WTC11 (cell line): ENCODE results near the gene SCN8A. TPM values are rescaled to one million over a fixed set of nuclear protein-coding genes. Genes with fewer than 3 reads are reported as not detected.

Experiments used
- ATAC-seq: fragments of 200-7000 bp; cut with Tn5 transposase; 2 replicates; pipeline ENCODE4 v1.10.0; 2021; ENCODE audit warnings: mild to moderate bottlenecking, moderate library complexity
- CTCF ChIA-PET: fragments of 300-600 bp; sonication (Branson Sonifier 250); formaldehyde crosslinking; loops from one replicate; lab custom pipeline; 2021; ENCODE audit warnings: antibody characterized with exemption; lab: Charles Lee
- POLR2A ChIA-PET: fragments of 350-600 bp; sonication (Branson Sonifier 250); formaldehyde crosslinking; loops from one replicate; lab custom pipeline; 2021; ENCODE audit warnings: antibody characterized with exemption; lab: Charles Lee
- DNase-seq: peaks from one replicate; pipeline ENCODE4 v3.0.0; 2021; ENCODE audit warnings: low spot score
- H3K27ac Mint-ChIP-seq: 2 replicates; pipeline ENCODE4 v1.8.0; 2021; ENCODE audit warnings: mixed read lengths
- H3K27me3 Mint-ChIP-seq: 2 replicates; pipeline ENCODE4 v1.8.0; 2021; ENCODE audit warnings: low read depth, mild to moderate bottlenecking, moderate library complexity, mixed read lengths
- H3K36me3 Mint-ChIP-seq: 2 replicates; pipeline ENCODE4 v1.8.0; 2021; ENCODE audit warnings: mixed read lengths
- H3K4me1 Mint-ChIP-seq: 2 replicates; pipeline ENCODE4 v1.8.0; 2022; ENCODE audit warnings: mixed read lengths
- H3K4me3 Mint-ChIP-seq: 2 replicates; pipeline ENCODE4 v1.8.0; 2021; ENCODE audit warnings: mild to moderate bottlenecking, moderate library complexity, mixed read lengths
- H3K9me3 Mint-ChIP-seq: 2 replicates; pipeline ENCODE4 v1.8.0; 2021; ENCODE audit warnings: mixed read lengths
- CREB1 ChIP-seq: sonication (generic); formaldehyde crosslinking; IDR thresholded peaks from 2 replicates; pipeline ENCODE4 v1.8.0; 2023; ENCODE audit warnings: mild to moderate bottlenecking, missing genetic modification reagents
- CTCF ChIP-seq: fragments of 200-600 bp; IDR thresholded peaks from 2 replicates; pipeline ENCODE4 v1.8.0; 2022; ENCODE audit warnings: antibody characterized with exemption
- FOXJ3 ChIP-seq: sonication (generic); formaldehyde crosslinking; IDR thresholded peaks from 2 replicates; pipeline ENCODE4 v1.9.0; 2021; ENCODE audit warnings: missing genetic modification reagents, mild to moderate bottlenecking, borderline replicate concordance
- GABPB1 ChIP-seq: sonication (generic); formaldehyde crosslinking; IDR thresholded peaks from 2 replicates; pipeline ENCODE4 v1.8.1; 2023; ENCODE audit warnings: mild to moderate bottlenecking, missing genetic modification reagents
- JUN ChIP-seq: sonication (generic); formaldehyde crosslinking; IDR thresholded peaks from 2 replicates; pipeline ENCODE4 v1.8.0; 2023; ENCODE audit warnings: mild to moderate bottlenecking, missing genetic modification reagents
- NFE2L1 ChIP-seq: sonication (generic); formaldehyde crosslinking; IDR thresholded peaks from 2 replicates; pipeline ENCODE4 v1.8.1; 2023; ENCODE audit warnings: missing genetic modification reagents
- NR1H2 ChIP-seq: sonication (generic); formaldehyde crosslinking; IDR thresholded peaks from 2 replicates; pipeline ENCODE4 v1.9.0; 2021; ENCODE audit warnings: mild to moderate bottlenecking, moderate library complexity, missing genetic modification reagents
- PRDM15 ChIP-seq: sonication (generic); formaldehyde crosslinking; IDR thresholded peaks from 2 replicates; pipeline ENCODE4 v1.8.0; 2022; ENCODE audit warnings: missing genetic modification reagents
- RORB ChIP-seq: fragments of 250-450 bp; sonication (Bioruptor Pico); IDR thresholded peaks from 2 replicates; pipeline ENCODE4 v1.9.0; 2021; ENCODE audit warnings: mild to moderate bottlenecking
- SP1 ChIP-seq: sonication (generic); formaldehyde crosslinking; conservative IDR thresholded peaks from 2 replicates; pipeline ENCODE4 v1.8.1; 2022; ENCODE audit warnings: missing genetic modification reagents
- ZBTB43 ChIP-seq: sonication (generic); formaldehyde crosslinking; IDR thresholded peaks from 2 replicates; pipeline ENCODE4 v1.8.1; 2023; ENCODE audit warnings: mild to moderate bottlenecking, missing genetic modification reagents
- ZNF121 ChIP-seq: sonication (generic); formaldehyde crosslinking; IDR thresholded peaks from 2 replicates; pipeline ENCODE4 v1.8.0; 2023; ENCODE audit warnings: missing genetic modification reagents
- ZNF219 ChIP-seq: sonication (generic); formaldehyde crosslinking; IDR thresholded peaks from 2 replicates; pipeline ENCODE4 v1.8.0; 2023; ENCODE audit warnings: missing genetic modification reagents, mild to moderate bottlenecking, borderline replicate concordance
- total RNA-seq: library from RNA; stranded (reverse); gene quantifications from 3 replicates; pipeline ENCODE4 v1.2.3, GENCODE V29; 2021
- TF ChIP-seq, protein P1 (sequence below): sonication (generic); formaldehyde crosslinking; conservative IDR thresholded peaks from 2 replicates; pipeline ENCODE4 v1.8.1; 2023; ENCODE audit warnings: mild to moderate bottlenecking, low read depth, missing genetic modification reagents, moderate library complexity
- TF ChIP-seq, protein P2 (sequence below): sonication (generic); formaldehyde crosslinking; IDR thresholded peaks from 2 replicates; pipeline ENCODE4 v1.8.0; 2022; ENCODE audit warnings: mild to moderate bottlenecking, missing genetic modification reagents
- TF ChIP-seq, protein P3 (sequence below): fragments of 250-450 bp; sonication (Bioruptor Pico); conservative IDR thresholded peaks from 2 replicates; pipeline ENCODE4 v1.9.0; 2021; ENCODE audit warnings: mild to moderate bottlenecking
- TF ChIP-seq, protein P4 (sequence below): sonication (generic); formaldehyde crosslinking; IDR thresholded peaks from 2 replicates; pipeline ENCODE4 v1.8.0; 2022; ENCODE audit warnings: mild to moderate bottlenecking, missing genetic modification reagents

SCN8A gene
- total RNA-seq, 1 experiment from 2014 or later: 14.4 TPM

GRCh38 chr12:51689983-51690382, 99.0 kb downstream of the SCN8A start (continued):
- no peak for TF ChIP-seq PRDM15 (CRISPR knock-in tag)
- TF ChIP-seq, protein P1, sequence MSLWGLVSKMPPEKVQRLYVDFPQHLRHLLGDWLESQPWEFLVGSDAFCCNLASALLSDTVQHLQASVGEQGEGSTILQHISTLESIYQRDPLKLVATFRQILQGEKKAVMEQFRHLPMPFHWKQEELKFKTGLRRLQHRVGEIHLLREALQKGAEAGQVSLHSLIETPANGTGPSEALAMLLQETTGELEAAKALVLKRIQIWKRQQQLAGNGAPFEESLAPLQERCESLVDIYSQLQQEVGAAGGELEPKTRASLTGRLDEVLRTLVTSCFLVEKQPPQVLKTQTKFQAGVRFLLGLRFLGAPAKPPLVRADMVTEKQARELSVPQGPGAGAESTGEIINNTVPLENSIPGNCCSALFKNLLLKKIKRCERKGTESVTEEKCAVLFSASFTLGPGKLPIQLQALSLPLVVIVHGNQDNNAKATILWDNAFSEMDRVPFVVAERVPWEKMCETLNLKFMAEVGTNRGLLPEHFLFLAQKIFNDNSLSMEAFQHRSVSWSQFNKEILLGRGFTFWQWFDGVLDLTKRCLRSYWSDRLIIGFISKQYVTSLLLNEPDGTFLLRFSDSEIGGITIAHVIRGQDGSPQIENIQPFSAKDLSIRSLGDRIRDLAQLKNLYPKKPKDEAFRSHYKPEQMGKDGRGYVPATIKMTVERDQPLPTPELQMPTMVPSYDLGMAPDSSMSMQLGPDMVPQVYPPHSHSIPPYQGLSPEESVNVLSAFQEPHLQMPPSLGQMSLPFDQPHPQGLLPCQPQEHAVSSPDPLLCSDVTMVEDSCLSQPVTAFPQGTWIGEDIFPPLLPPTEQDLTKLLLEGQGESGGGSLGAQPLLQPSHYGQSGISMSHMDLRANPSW: no peak

DNA sequence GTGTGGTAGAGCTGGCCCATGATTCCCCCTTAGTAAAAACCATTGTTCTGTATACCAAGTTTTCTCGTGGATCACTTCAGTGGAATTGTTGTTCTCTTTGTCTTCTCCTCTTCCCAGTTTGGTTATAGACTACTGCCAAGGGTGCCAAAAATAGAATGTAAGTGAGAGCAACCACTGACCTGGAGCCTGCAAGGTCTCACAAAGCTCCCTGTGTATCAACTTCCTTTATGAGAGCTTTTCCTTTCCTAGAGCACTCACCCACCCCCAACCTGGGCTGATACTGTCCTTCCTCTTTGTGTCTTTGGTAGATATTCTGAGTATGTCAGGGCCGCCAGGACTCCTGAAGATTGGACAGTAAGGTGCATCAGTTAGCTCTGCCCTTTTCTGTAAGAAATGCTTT, 101.0 kb downstream of the SCN8A start:
- CTCF ChIA-PET: no interaction called here
- H3K9me3 Mint-ChIP-seq: no peaks in the 10 kb centered on the region
- no peak overlapping the region for H3K27ac Mint-ChIP-seq
- peaks cover 8% of the 10 kb centered on the region for H3K4me1 Mint-ChIP-seq
- DNase-seq (no peak), ATAC-seq (no peak)
- no peak overlapping the region for H3K4me3 Mint-ChIP-seq
- no peaks in the 10 kb centered on the region for H3K36me3 Mint-ChIP-seq
- TF ChIP-seq, protein P2, sequence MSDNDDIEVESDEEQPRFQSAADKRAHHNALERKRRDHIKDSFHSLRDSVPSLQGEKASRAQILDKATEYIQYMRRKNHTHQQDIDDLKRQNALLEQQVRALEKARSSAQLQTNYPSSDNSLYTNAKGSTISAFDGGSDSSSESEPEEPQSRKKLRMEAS: no peak
- TF ChIP-seq CTCF: no peak
- no peaks in the 10 kb centered on the region for H3K27me3 Mint-ChIP-seq
- POLR2A ChIA-PET: no interaction called here

DNA sequence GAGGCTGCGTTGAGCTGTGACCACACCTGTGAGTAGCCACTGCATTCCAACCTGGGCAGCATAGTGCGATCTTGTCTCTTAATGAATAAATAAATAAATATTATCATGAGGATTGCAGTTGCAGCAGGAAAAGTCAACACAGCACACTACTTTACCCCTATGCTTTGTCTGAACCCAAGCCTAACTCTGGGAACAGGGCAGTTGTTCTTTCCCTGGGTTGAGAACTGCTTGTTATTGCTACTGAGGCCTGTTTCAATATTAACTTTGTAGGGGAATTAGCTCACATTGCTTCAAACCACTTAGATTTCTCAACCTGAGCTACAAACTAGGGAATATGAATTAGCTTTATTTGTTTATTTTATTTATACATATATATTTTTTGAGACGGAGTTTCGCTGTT, 102.5 kb downstream of the SCN8A start:
- DNase-seq (no peak), ATAC-seq (no peak)
- H3K9me3 Mint-ChIP-seq: no peaks in the 10 kb centered on the region
- no peak overlapping the region for H3K27ac Mint-ChIP-seq
- ChIA-PET POLR2A (no interaction called here), CTCF (interaction anchor here (0.6 to 1.0 kb wide), 2 partner anchors 131 to 427 kb away, joined by 3 to 5 read pairs; no protein-coding TSS in a partner anchor)
- H3K4me1 Mint-ChIP-seq: no peaks in the 10 kb centered on the region
- no peaks in the 10 kb centered on the region for H3K27me3 Mint-ChIP-seq
- no peak overlapping the region for H3K4me3 Mint-ChIP-seq
- no peaks in the 10 kb centered on the region for H3K36me3 Mint-ChIP-seq
- TF ChIP-seq, protein P3, sequence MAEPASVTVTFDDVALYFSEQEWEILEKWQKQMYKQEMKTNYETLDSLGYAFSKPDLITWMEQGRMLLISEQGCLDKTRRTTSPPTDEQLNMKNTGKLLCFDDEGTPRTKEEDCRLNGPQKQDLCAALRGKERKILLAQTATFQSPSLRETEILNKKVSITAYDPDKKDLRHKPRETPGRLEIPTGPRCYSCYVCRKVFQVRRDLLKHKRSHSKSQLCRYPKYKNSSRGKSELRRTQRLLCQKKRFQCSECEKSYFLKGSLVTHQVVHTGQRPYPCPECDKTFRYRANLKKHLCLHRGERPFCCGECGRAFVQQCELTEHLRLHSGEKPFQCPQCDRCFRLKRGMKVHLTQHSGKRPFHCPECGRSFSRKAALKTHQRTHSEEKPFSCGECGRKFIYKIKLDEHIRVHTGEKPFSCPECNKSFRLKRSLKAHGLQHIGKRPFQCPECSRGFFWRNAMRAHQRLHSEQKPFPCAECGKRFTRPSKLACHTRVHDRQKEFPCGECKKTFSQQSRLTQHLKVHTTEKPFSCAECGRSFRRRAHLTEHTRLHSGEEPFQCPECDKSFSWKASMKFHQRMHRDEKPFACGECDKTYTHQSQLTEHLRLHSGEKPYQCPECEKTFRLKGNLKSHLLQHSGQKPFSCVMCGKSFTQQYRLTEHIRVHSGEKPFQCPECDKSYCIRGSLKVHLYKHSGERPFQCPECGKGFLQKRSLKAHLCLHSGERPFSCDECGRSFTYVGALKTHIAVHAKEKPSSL: no peak
- TF ChIP-seq SP1 (no peak), RORB (CRISPR knock-in tag) (no peak), NFE2L1 (CRISPR knock-in tag) (no peak), ZNF121 (CRISPR knock-in tag) (no peak), ZBTB43 (no peak), PRDM15 (CRISPR knock-in tag) (no peak), FOXJ3 (CRISPR knock-in tag) (no peak), CREB1 (no peak), NR1H2 (CRISPR knock-in tag) (no peak), ZNF219 (CRISPR knock-in tag) (no peak), JUN (no peak), GABPB1 (CRISPR knock-in tag) (no peak)
- TF ChIP-seq, protein P4, sequence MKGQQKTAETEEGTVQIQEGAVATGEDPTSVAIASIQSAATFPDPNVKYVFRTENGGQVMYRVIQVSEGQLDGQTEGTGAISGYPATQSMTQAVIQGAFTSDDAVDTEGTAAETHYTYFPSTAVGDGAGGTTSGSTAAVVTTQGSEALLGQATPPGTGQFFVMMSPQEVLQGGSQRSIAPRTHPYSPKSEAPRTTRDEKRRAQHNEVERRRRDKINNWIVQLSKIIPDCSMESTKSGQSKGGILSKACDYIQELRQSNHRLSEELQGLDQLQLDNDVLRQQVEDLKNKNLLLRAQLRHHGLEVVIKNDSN (CRISPR knock-in tag): no peak
